T1000 (cell line): ENCODE results near the gene NT5DC4.

ENCODE experiments used
- DNase-seq: peaks from one replicate; lab custom pipeline; 2025; ENCODE audit warnings: mixed read lengths; lab: John Stamatoyannopoulos, UW

Gene NT5DC4

DNA sequence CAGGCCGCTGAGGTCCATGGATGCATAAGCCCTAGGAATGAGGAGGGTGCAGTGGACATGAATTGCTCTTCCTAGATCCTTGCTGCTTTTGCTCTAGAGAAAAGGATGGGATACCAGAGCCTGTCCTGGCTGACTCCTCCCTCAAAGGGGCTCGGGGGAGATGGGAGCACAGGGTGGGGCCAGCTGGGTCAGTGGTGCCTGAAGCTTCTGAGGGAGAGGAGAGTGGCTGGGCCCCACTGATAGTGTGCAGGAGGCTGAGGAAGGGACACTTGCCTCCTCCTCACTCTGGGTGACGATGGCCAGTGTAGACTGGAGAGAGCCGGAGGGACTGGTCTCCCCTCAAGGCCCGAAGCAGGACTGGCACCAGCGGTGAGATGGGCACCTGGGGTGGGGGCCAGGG, at the start of gene NT5DC4:
NT5DC4 (plus strand) TSS at position 236 of the 400 bp plus-strand sequence; CDS start at position 296, 60 bp downstream.
- no peak for DNase-seq

DNA sequence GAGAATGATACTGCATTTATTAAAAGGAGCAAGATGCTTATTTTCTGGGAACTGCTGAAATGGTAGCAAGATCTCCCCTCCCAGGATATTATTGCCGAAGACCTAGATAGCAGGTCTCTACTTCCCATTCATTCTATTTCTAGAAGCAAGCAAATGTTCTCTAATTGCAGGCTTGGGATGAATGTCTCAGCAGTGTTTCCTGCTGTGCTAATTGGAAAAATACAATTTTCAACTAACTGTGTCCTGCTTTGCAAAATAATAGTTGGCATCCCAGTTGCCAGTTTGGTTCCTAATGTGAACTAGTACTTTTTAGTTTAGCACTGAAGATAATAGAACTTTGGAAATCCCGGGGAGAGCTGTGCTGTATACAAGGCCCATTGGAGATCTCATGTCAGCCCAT, 49.0 kb upstream of the NT5DC4 start:
- no peak for DNase-seq

DNA sequence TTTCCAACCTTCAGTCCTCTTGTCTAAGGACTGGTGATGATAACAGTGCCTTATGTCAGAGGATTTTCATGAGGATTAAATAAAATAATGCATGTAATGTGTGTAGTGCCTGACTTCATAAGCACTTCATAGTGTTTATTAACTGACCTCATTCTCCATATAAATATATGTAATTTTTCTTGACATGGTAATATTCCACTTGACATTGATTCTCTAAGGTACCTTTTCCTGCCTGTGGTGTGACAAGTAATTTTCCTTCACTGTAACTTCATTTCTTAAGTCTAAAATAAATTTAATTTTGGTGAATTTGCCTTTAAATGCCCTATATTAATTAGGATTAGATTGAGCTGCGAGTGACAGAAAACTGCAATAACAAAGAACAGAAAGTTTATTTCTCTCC, 47.8 kb upstream of the NT5DC4 start:
- no peak for DNase-seq

DNA sequence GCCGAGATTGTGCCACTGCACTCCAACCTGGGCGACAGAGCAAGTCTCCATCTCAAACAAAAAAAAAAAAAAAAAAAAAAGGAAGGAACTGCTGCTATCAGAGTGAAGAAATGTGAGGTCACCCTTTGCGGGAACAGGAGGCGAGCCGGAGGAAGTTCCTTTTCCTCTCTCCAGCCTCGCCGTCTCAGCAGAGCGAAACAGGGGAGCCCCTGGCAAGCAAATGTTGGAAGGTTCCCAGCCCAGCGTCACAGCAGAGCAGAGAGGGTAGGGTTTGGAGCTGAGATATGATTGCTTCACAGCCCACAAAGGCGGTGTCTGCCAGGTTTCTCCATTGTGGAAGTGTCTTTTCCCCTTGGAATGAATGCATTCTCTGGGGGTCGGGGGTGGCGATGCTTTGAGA, 46.6 kb upstream of the NT5DC4 start:
- DNase-seq = no peak

DNA sequence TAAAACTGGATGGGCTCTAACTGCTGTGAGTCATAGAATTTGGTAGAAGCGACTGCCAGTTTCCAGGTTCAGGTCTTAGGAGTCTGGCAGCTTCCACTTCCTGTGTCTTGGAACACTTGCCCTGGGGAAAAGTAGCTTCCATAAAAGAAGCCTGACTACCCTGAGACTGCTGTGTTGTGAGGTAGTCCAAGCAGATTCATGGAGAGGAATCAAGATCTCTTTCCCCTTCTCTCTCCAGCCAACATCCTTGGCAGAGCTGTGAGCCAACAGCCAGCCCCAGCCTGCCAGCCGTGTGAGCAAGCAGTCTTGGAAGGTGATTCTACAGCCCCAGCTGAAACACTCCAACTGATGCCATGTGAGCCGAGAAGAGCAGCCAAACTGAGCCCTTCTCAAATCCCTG, 41.3 kb upstream of the NT5DC4 start:
- no peak for DNase-seq

DNA sequence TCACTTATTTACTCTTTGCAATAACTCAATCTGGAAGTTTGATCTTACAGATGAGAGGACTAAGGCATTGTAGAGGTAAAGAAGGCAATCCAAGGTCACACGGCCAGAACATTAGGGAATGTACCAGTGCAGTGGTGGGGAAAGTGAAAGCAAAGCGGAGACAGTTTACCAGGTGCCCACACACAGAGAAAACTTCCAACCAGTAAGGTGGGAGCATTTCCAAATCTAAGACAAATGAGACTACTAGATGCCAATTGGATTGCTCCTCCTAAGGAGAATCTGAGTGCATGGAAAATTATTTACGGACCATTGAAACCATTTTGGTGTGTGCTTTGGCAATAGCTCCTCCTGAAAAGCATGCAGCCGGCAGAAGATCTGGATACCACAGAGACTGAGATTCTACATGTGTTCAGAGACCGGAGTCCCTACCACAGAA, 40.1 kb upstream of the NT5DC4 start:
- no peak for DNase-seq

DNA sequence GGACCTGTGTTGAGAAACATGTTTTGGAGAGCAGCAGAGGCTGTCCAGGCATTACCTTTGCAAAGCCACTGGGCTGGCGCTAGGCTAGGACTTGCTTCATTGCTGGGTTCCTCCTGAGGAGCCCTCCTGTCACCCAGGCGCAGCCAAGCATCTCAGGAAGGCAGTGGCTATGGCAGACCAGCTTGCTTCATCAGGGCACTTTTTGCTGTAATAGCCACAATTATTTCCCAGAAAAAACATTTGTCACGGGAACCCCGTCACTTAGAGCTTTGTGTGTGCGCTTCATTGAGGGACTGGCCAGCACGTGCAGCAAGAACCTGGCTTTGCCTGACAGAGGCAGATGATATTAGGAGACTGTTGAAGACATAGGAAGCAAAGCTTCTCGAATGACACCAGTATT, 38.7 kb upstream of the NT5DC4 start:
- no peak for DNase-seq

DNA sequence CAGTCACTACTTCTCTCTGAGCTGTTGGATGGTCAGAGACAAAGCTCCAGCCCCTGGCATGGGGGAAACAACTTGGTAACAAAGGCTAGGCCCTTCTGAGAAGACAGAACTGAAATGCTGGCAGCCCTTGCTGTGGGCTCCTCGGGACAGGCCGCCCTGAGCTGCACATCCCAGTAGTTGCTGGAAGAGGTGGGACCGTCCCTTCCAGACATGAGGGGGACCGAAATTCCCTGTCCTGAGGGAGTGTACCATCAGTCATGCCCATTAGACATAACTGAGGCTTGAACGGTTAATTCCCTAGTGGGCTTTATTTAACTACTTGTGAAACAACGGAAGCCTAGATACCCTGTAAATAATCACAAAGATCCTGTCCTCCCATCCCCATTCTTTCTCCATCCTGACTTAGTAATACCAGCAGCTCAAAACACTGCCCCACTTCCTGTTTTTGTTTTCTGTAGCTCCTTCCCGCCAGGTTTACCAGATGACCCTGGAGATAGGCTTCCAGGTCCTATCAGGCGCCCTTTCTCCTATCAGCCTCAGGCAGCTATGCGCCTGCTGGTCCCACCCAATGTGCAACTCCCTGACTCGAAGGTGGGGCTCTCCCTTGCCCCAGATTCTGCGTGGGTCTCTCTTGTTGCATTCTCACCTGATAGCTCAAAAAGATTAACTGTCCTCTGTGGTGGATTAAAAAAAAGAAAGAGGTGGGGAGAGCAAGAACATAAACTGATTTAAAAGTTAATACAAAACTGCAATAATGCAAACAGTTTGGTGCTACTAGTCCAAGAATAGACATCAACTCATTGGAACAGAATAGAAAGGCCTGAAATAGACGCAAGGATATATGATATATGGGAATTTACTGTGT, 37.0 kb upstream of the NT5DC4 start:
- DNase-seq = no peak

DNA sequence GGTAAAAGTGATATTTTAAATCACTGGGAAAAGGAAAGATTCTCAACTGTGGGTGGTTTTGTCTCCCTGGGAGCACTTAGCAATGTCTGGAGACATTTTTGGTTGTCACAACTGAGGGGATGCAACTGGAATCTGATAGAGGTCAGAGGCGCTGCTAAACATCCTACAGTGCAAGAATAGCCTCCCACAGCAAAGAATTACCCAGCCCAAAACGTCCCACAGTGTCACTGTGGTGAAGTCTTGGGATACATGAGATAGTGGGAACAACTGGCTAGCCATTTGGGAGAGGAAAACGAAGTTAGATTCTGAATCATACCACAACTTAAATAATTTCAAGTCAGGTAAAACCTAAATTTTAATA, 36.4 kb upstream of the NT5DC4 start:
- no peak for DNase-seq

DNA sequence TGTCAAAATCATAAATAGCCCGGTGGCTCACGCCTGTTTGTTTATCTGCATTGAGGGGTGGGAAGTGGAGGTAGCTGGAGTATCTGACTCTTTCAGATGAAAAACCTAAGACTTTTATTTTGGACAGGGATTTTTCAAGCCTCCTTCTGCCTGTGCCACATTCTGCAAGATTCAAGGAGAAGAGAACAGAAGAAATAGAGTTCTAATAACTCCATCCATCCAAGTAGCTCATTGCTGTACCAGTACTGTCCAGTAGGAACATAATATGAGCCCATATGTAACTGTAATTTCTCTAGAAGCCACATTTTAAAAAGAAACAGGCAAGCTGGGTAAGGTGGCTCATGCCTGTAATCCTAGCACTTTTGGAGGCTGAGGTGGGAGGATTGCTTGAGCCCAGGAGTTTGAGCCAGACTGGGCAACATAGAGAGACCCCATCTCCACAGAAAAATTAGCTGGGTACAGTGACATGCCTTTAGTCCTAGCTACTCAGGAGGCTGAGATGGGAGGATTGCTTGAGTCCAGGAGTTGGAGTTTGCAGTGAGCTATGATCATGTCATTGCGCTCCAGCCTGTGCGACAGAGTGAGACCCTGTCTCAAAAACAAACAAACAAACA, 35.4 kb upstream of the NT5DC4 start:
- DNase-seq = no peak

DNA sequence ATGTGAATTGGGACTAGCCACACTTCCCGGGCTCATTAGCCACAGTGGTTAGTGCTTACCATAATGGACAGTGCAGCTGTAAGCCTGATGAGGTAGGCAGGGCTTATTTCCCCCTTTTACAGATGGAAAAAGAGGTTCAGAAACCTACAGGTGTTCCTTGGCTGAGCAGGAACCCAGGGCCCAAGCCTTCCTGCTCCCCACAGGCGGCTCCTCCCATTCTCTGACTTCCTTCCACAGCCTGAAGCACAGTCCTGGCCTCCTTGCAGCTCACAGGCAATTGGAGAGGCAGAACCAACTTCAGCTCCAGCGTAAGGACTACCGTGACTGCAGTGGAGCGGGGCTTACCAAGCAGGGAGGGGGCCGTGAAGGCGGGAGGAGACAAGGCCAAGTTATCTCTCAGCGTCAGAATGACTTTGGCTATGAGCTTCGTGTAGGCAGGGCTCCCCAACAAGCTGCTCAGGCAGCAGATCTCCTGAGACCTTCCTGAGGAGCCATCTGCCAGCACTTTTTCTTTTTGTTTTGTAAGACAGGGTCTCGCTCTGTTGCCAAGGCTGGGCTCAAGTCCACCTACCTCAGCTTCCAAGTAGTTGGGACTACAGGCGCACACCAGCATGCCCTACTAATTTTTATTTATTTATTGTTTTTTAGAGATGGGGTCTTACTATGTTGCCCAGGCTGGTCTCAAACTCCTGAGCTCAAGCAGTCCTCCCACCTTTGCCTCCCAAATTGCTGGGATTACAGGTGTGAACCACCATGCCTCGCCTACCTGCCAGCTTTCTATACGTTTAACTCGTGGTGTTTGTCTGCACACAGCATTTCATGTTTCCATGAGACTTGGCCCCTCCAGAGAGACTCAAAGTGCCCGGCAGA, 34.2 kb upstream of the NT5DC4 start:
- DNase-seq = no peak

DNA sequence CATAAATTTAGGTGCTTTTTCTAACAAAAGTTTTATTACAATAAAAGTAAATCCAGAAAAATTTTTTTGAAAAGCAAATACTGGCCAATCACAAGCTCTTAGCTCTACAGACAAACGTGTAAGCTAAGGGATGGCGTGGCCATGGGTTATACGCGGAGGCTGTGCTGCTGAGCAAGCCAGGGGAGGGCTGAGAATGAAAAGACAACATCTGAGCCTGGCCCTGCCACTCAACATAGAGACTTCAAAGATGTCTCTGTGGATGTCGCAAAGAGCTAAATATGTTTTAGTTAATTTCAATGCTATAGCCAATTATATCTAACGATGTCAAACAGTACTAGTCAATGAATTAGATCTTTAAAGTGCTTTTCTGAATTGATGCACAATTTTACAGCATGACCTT, 33.3 kb upstream of the NT5DC4 start:
- no peak for DNase-seq

DNA sequence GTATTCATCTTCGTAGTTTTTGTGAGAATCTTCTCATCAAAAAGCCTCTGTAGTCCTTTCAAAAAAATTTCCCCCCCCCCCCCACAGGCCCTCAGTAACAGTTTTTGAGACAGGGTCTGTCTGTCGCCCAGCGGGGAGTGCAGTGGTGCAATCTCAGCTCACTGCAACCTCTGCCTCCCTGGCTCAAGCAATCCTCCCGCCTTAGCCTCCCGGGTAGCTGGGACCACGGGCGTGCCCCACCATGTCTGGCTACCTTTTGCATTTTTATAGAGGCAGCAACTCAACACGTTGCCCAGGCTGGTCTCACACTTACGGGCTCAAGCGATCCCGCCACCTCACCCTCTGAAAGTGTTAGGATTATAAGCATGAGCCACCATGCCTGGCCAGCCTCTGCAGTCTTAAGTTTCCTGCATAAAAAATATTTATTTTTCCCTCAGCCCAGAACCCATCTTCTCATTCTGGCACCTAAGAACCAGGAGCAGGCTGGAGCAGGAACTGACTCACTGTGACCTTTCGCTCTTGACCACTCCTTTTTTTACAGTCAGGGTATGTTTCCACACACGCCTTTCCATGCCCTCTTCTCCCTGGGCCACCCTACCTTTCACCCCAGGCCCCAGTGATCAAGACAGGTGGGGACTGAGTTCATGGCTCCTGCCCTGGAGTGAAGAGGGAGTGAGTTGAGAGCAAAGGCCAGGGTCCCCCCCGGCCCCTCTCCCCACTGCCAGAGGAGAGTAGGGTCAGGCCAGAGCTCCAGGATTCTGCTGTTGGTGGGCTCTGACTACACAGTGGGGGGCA, 32.5 kb upstream of the NT5DC4 start:
- no peak for DNase-seq

DNA sequence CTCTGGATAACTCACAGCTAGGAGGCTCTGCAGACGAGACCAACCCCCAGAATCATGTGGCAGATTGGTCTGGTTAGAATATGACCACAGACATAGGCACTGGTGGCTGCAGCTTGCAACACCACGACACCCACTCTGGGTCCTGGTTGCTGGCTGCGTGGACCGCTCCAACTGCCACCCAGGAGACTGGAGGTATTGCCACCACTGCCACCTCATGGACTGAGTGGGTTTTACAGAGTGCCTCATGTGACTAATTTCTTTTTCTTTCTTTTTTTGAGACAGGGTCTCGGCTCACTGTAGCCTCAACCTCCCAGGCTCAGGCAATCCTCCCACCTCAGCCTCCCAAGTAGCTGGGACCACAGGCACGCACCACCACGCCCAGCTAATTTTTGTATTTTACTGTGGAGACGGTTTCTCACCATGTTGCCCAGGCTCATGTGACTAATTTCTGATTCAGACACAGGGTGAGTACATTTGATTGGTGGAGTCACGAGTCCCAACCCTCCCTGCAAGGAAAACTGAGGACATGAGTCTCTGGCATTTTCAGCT, 29.9 kb upstream of the NT5DC4 start:
- no peak for DNase-seq

DNA sequence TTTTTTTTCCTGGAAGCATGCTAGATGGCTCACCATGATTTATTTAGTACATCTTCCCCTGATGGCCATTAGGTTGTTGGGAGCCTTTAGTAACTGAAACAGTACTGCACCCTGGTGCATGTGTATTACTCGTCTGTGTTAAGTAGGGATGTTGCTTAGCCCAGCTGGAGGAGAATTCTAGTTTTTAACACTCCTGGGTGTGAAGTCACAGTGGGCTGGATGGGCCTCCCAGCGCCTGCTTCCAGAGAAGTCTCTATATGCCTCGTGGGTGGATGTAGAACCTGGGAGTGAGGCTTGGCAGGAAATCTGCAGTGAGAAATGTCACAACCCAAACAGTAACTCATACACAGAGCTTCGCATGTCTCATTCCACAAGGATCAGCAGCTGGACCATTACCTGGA, 28.9 kb upstream of the NT5DC4 start:
- DNase-seq = no peak

DNA sequence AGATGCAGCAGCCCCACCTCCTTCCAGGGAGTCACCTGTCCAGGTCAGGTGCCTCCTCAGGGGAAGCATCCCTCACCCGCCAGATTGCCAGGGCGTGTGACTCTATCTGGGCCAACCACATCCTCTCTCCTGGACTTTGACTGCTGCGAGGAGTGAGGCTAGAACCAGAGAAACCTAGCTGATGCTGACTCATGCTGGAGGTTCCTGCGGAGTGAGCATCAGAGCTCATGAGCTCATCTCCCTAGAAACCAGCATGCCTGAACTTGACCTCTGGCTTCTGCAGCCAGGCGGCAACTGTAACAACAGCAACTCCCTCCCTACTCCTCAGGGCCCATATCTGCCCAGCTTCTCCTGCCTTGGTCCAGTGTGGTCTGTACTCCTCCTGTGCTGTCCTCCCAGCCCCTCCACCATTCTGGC, 28.3 kb upstream of the NT5DC4 start:
- peak; percentile 61 for DNase-seq

DNA sequence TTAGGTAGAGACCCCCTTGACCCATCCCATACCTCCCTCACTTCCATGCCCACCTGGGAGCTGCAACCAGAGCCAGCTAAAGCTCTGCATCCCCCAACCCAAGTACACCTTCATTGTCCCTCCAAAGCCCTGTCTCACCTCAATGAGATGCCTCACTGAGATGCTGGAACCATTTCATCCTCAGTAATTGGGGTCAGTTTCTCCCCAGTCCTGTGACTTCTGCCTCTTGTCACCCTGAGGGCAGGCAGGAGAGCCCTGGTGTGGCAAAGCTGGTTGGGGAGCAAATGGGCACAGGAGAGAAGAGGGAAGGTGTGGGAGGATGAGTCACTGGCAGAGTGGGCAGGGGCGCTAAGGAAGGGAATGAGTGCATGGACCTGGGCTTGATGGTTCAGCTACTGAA, 27.9 kb upstream of the NT5DC4 start:
- DNase-seq = no peak

DNA sequence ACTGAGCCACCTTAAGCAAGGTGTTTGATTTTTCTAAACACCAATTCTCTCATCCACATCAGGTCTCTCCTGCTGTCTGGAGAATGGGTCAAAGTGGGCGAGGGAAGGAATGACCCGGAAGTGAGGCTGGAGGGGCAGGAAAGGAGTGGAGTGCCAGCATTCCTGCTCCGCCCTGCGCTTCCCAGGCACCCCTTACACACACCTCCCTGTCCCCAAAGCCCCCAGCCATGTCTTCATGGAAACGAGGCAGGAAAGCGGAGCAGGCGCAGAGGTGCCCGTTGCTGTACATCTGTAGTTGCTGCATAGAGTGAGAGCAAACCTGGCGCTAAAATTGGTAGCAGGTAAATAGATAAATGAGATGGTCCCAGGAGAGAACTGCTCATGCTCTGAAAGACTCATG, 27.2 kb upstream of the NT5DC4 start:
- no peak for DNase-seq

DNA sequence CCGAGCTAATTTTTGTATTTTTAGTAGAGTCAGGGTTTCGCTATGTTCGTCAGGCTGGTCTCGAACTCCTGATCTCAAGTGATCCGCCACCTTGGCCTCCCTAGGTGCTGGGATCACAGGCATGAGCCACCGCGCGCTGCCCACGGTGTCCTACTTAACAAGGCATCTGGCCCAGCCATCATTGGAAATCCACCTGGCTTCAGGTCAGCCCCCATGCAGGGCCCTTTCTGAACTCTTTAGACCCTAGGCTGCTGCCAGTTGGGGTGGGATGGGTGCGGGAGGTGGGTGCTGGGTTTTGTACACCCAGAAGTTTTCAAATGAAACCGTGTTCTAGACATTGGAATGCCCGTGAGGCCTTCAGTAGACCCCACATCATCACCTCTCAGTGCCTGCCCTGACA, 26.6 kb upstream of the NT5DC4 start:
- no peak for DNase-seq

DNA sequence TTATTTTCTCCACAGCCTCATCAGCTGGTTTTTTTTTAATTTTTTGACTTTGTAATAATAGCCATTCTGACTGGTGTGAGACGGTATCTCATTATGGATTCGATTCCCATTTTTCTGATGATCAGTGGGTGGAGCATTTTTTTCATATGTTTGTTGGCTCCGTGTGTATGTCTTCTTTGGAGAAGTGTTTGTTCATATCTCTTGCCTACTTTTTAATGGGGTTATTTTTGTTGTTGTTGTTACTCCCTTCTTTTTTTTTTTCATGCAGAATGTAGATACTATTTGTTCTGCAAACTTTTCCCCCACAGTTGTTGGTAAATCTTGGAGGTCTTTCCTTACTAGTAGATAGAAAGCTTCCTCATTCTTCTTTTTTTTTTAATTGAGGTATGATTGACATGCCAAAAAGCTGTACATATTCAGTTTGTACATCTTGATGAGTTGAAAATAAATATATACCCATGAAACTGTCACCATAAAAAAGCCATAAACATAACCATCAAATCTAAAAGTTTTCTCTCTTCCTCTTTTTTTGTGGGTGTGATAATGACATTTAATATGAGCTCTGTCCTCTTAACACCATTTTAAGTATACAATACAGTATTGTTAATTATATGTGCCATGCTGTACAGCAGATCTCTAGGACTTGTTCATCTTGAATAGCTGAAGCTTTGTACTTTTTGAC, 21.8 kb upstream of the NT5DC4 start:
- no peak for DNase-seq
